ENCODE data around the gene CD247. TPM values are rescaled to one million over a fixed set of nuclear protein-coding genes. Genes with fewer than 3 reads are reported as not detected.
A peak's percentile ranks its signal among the peaks of the same experiment; 100 is the strongest.

CD247 gene
- total and polyA plus RNA-seq, 10 of the 15 experiments (the other 5 are each of a cell fraction or from before 2014, with no cell fraction given): 0.10 to 0.77 (median 0.30) TPM

DNA sequence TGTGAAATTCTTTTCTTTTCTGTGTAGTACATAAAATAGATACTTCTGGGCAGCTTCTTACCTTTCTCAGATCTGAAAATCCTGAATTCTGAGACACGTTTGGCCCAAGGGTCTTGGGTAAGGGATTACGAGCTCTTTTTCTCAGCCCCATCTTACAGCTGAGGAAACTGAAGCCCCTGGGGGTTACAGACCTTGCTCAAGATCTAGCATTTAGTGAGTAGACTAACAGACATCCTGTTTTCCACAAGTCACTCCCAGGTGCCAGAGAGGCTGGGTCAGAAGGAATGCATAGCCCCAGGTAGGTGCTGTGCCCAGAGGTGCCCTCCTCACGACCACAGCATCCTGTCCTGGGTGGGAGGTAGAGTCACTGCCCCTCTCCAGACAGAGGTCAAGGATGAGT, 48.4 kb upstream of the CD247 start:
- no peak for FAIRE-seq
- in situ Hi-C loops (cut with MboI): no loop called here
- H3K9ac ChIP-seq (ENCODE audit: control insufficient read depth, insufficient read depth, low read length): no peak overlapping the region

DNA sequence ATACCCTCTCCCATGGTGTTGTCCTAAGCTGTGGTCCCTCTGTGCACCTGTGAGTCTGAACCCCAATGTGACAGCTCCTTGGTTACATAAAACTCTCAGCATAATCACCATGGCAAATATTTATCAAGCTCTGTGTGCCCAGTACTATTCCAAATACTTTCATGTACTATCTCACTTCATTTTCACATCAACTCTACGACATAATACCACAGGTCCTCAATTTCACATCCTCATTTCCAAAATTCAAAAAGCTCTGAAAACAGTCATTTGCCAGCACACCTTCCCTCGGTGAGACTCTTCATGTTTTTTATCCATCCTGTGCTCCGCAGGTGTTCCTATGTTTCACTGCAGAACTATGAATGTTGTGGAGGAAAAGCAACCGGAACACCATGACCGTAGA, 47.6 kb upstream of the CD247 start:
- ChIA-PET RAD21 (ENCODE audit: unreplicated experiment) (interaction anchor here (1.0 to 1.7 kb wide), 2 partner anchors 10 to 110 kb away, joined by 3 read pairs; no protein-coding TSS in a partner anchor), SMC1A (ENCODE audit: uncharacterized antibody, unreplicated experiment) (interaction anchor here (0.9 to 2.7 kb wide), 7 partner anchors 8 to 297 kb away, joined by 3 to 15 read pairs (median 4); partner anchors contain the start of gene CREG1), POLR2A (interaction anchor here (1.0 kb wide), 1 partner anchor 25 kb away, joined by 4 read pairs; no protein-coding TSS in a partner anchor), CTCF (interaction anchor here (0.7 to 3.5 kb wide), 8 partner anchors 8 to 164 kb away, joined by 3 to 17 read pairs (median 9); partner anchors contain the start of gene CREG1)
- Histone ChIP-seq H3K9ac (ENCODE audit: control insufficient read depth, insufficient read depth, low read length) (no peak overlapping the region), H4K20me1 (ENCODE audit: control insufficient read depth, insufficient read depth) (no peaks in the 10 kb centered on the region), H3K4me1 (ENCODE audit: control insufficient read depth, insufficient read depth, low read length) (peaks cover 8% of the 10 kb centered on the region; the same call in 1 of the 2 replicates), H3K27me3 (replicated peaks in 1 of 2; ENCODE audit: control insufficient read depth in 2 of 2, insufficient read depth in 2 of 2, low read length in 1 of 2) (no peaks in the 10 kb centered on the region), H2AFZ (ENCODE audit: control insufficient read depth, low read depth, low read length) (no peak overlapping the region), H3K4me3 (no peak overlapping the region), H3K27ac (ENCODE audit: control insufficient read depth, insufficient read depth) (no peak overlapping the region), H3K36me3 (ENCODE audit: control insufficient read depth in 2 of 2, insufficient read depth in 2 of 2, low read length in 1 of 2) (no peaks in the 10 kb centered on the region), H3K4me2 (ENCODE audit: control insufficient read depth, insufficient read depth) (no peak overlapping the region), H3K79me2 (ENCODE audit: control insufficient read depth, insufficient read depth, low read length) (no peaks in the 10 kb centered on the region), H3K9me3 (replicated peaks; ENCODE audit: control insufficient read depth, insufficient read depth, low read length) (no peaks in the 10 kb centered on the region)
- 62% methylated on average over 5 of the region's 5 CpGs for WGBS (ENCODE audit: insufficient coverage, insufficient replicate concordance, low lambda C conversion rate, missing lambda C conversion rate)
- TF ChIP-seq SPI1 (IDR thresholded peaks at IDR 0.05; ENCODE audit: borderline replicate concordance, insufficient read depth, low read depth, low read length): peak; percentile 75; the same call in 1 of the 2 replicates
- no peak for TF ChIP-seq HSF1 (IDR thresholded peaks at IDR 0.05; ENCODE audit: low read depth, low read length)
- in situ Hi-C loops (cut with MboI) (no loop called here), intact Hi-C loops (cut with micrococcal nuclease; ENCODE audit: unreplicated experiment) (no loop called here)
- peak; percentile 52 for ATAC-seq
- no peak for FAIRE-seq
- no peak for DNase-seq (ENCODE audit: low read depth, low spot score)
- no TSS peak for BruUV-seq (replicated peaks)

More for the DNA sequence above, 48.4 kb upstream of the CD247 start:
- Histone ChIP-seq H3K79me2 (ENCODE audit: control insufficient read depth, insufficient read depth, low read length) (no peaks in the 10 kb centered on the region), H3K9me3 (replicated peaks; ENCODE audit: control insufficient read depth, insufficient read depth, low read length) (no peaks in the 10 kb centered on the region; the same call in 2 of the 3 replicates), H4K20me1 (ENCODE audit: control insufficient read depth, insufficient read depth) (no peaks in the 10 kb centered on the region), H3K36me3 (ENCODE audit: control insufficient read depth in 2 of 2, insufficient read depth in 2 of 2, low read length in 1 of 2) (no peaks in the 10 kb centered on the region), H3K4me2 (ENCODE audit: control insufficient read depth, insufficient read depth) (no peak overlapping the region), H3K27ac (ENCODE audit: control insufficient read depth, insufficient read depth) (no peak overlapping the region), H3K4me1 (ENCODE audit: control insufficient read depth, insufficient read depth, low read length) (peaks cover 8% of the 10 kb centered on the region; the same call in 1 of the 2 replicates), H3K27me3 (replicated peaks in 1 of 2; ENCODE audit: control insufficient read depth in 2 of 2, insufficient read depth in 2 of 2, low read length in 1 of 2) (no peaks in the 10 kb centered on the region), H3K4me3 (no peak overlapping the region), H2AFZ (ENCODE audit: control insufficient read depth, low read depth, low read length) (no peak overlapping the region; the same call in 1 of the 2 replicates)
- ChIA-PET SMC1A (ENCODE audit: uncharacterized antibody, unreplicated experiment) (interaction anchor here (1.1 kb wide), 1 partner anchor 9 kb away, joined by 4 read pairs; no protein-coding TSS in a partner anchor), CTCF (interaction anchor here (1.4 to 2.3 kb wide), 4 partner anchors 9 to 34 kb away, joined by 3 to 8 read pairs (median 5); partner anchors contain the start of gene CREG1), POLR2A (interaction anchor here (0.6 kb wide), 1 partner anchor 418 kb away, joined by 3 read pairs; no protein-coding TSS in a partner anchor), RAD21 (ENCODE audit: unreplicated experiment) (interaction anchor here (1.0 kb wide), 1 partner anchor 11 kb away, joined by 3 read pairs; no protein-coding TSS in a partner anchor)
- BruUV-seq (replicated peaks): no TSS peak
- intact Hi-C loops (cut with micrococcal nuclease; ENCODE audit: unreplicated experiment): no loop called here
- no peak for DNase-seq (ENCODE audit: low read depth, low spot score)
- ATAC-seq: no peak
- WGBS (ENCODE audit: insufficient coverage, insufficient replicate concordance, low lambda C conversion rate, missing lambda C conversion rate): 20% methylated on average over 3 of the region's 3 CpGs
- TF ChIP-seq IKZF2 (IDR thresholded peaks at IDR 0.05) (no peak), RCOR1 (conservative IDR thresholded peaks at IDR 0.05; ENCODE audit: low read depth, low read length) (no peak)
